Prostate gland (tissue), 2 donors: Measurements from ENCODE around the gene PLXND1. TPM values are rescaled to one million over a fixed set of nuclear protein-coding genes. Genes with fewer than 3 reads are reported as not detected.

Source experiments
- DNase-seq: peaks from one replicate; pipeline ENCODE4 v3.0.0-alpha.2; 2019; ENCODE audit warnings: low spot score
- H3K27ac ChIP-seq, 2 donors: fragments of 200-600 bp; sonication (generic); 2 replicates each; pipeline ENCODE4 v1.5.1; 2017 to 2019
- H3K27me3 ChIP-seq: fragments of 200-600 bp; sonication (generic); replicated peaks from 2 replicates; pipeline ENCODE4 v1.5.1; 2019; ENCODE audit not compliant: insufficient read depth
- H3K36me3 ChIP-seq, 2 donors: fragments of 200-600 bp; sonication (generic); 1 replicate in 1 of 2; 2 replicates in 1 of 2; pipeline versions ENCODE4 v1.5.1 to v1.8.1; 2017 to 2019
- H3K4me1 ChIP-seq: fragments of 200-600 bp; sonication (generic); replicated peaks from 2 replicates; pipeline ENCODE4 v1.5.1; 2019
- H3K4me3 ChIP-seq, 2 donors: fragments of 200-600 bp; sonication (generic); 2 replicates each; pipeline ENCODE4 v1.5.1; 2017 to 2019
- H3K9me3 ChIP-seq: fragments of 200-600 bp; sonication (generic); 2 replicates; pipeline ENCODE4 v1.5.1; 2017
- CTCF ChIP-seq, 4 experiments: fragments of 200-600 bp in 2 of 4; fragments of 450-650 bp in 2 of 4; sonication (generic) in 2 of 4; IDR thresholded peaks; 1 replicate in 3 of 4; 2 replicates in 1 of 4; pipeline ENCODE4 v1.5.1; 2016 to 2019; ENCODE audit warnings: antibody characterized with exemption in 4 of 4, mild to moderate bottlenecking in 2 of 4, moderate library complexity in 2 of 4
- POLR2A ChIP-seq: fragments of 450-650 bp; IDR thresholded peaks from one replicate; pipeline ENCODE4 v1.6.1; 2016; ENCODE audit warnings: antibody characterized with exemption, mild to moderate bottlenecking
- POLR2AphosphoS5 ChIP-seq: sonication (generic); formaldehyde crosslinking; IDR thresholded peaks from one replicate; pipeline ENCODE4 v1.6.1; 2017; ENCODE audit warnings: antibody characterized with exemption
- WGBS: methylation state at CpG from one replicate; pipeline ENCODE4 v1.1.5; 2018; 5-methylcytosine and 5-hydroxymethylcytosine counted together
- intact Hi-C: fragments of 100-400 bp; cut with DNase I; formaldehyde crosslinking; loops from one replicate; pipeline ENCODE4 v1.14.2; 2022
- total RNA-seq, 2 donors: library from RNA; depleted of rRNA; stranded (reverse); fragments of >200 nt; gene quantifications; one replicate each; pipeline ENCODE4 v1.1.0, GENCODE V29; 2016

The PLXND1 gene
- total RNA-seq, 2 donors from 2014 or later: 19.7 to 83.6 TPM

GRCh38 chr3:129605203-129605921 is 1.1 kb downstream of the PLXND1 start:
- intact Hi-C loops: no loop called here
- Histone ChIP-seq H3K4me1 (no peaks in the 10 kb centered on the region), H3K27ac (peak overlapping the region; percentile 63 to 72), H3K4me3 (peak overlapping the region; percentile 45), H3K9me3 (no peaks in the 10 kb centered on the region), H3K36me3 (no peaks in the 10 kb centered on the region), H3K27me3 (no peaks in the 10 kb centered on the region)
- TF ChIP-seq POLR2A: no peak
- TF ChIP-seq CTCF (IDR thresholded peaks at IDR 0.05): peak in 1 of 4 experiments; percentile 7
- TF ChIP-seq POLR2AphosphoS5: no peak
- DNase-seq: no peak
- WGBS: 2% methylated on average over 57 of the region's 98 CpGs

- Histone ChIP-seq H3K4me3 (peak overlapping the region; percentile 45), H3K27ac (peak overlapping the region; percentile 25 to 72), H3K4me1 (no peaks in the 10 kb centered on the region), H3K27me3 (no peaks in the 10 kb centered on the region), H3K36me3 (no peaks in the 10 kb centered on the region), H3K9me3 (no peaks in the 10 kb centered on the region)
- TF ChIP-seq CTCF (IDR thresholded peaks at IDR 0.05): no peak
- TF ChIP-seq POLR2A: no peak
- no peak for TF ChIP-seq POLR2AphosphoS5
- intact Hi-C loops: no loop called here
- WGBS: 49% methylated on average over 12 of the region's 12 CpGs
- no peak for DNase-seq
Measured at GRCh38 chr3:129604767-129605166, 1.7 kb downstream of the PLXND1 start.

GRCh38 chr3:129603991-129604749 is 2.3 kb downstream of the PLXND1 start:
- Histone ChIP-seq H3K27me3 (no peaks in the 10 kb centered on the region), H3K27ac (peak overlapping the region; percentile 25 to 72), H3K36me3 (no peaks in the 10 kb centered on the region), H3K9me3 (no peaks in the 10 kb centered on the region), H3K4me1 (no peaks in the 10 kb centered on the region), H3K4me3 (peak overlapping the region; percentile 45)
- intact Hi-C loops: no loop called here
- WGBS: 58% methylated on average over 8 of the region's 8 CpGs
- TF ChIP-seq CTCF (IDR thresholded peaks at IDR 0.05): no peak
- DNase-seq: no peak

- H3K4me1 ChIP-seq: no peaks in the 10 kb centered on the region
- intact Hi-C loops: no loop called here
- H3K36me3 ChIP-seq: no peaks in the 10 kb centered on the region
- H3K27me3 ChIP-seq: no peaks in the 10 kb centered on the region
- DNase-seq: no peak
- H3K9me3 ChIP-seq: no peaks in the 10 kb centered on the region
- peak overlapping the region in 1 of 2 donors; percentile 72 for H3K27ac ChIP-seq
- TF ChIP-seq POLR2A (no peak), POLR2AphosphoS5 (no peak), CTCF (IDR thresholded peaks at IDR 0.05) (no peak)
- 83% methylated on average over 7 of the region's 7 CpGs for WGBS
- peak overlapping the region in 1 of 2 donors; percentile 45 for H3K4me3 ChIP-seq
Measured at GRCh38 chr3:129603561-129603942, 2.9 kb downstream of the PLXND1 start.
